Stimulated activated effector memory CD8-positive, alpha-beta T cell treated with anti-CD3 and anti-CD28 coated beads, Interleukin-12 subunit alpha, Interleukin-12 subunit beta, amount 100 ng/mL, for 72 hours (primary cell): Measurements from ENCODE around the gene RNF144B.
"Not testable (repeated sequence)": the region's sequence is repeated elsewhere in the genome, so short reads cannot be mapped to it uniquely, and the experiment has no call there.

Experiments used
- ATAC-seq: fragments of 150-1000 bp; cut with Tn5 transposase; 2 replicates; pipeline ENCODE4 v1.10.0; 2021
- DNase-seq, 2 donors: peaks; one replicate each; pipeline ENCODE4 v3.0.0; 2021 to 2022; ENCODE audit warnings: low spot score in 2 of 2
- H3K27ac Mint-ChIP-seq: one replicate; pipeline ENCODE4 v1.8.0; 2022; ENCODE audit warnings: mild to moderate bottlenecking, mixed read lengths
- H3K36me3 Mint-ChIP-seq: one replicate; pipeline ENCODE4 v1.8.0; 2022; ENCODE audit warnings: mild to moderate bottlenecking, mixed read lengths
- H3K4me1 Mint-ChIP-seq: one replicate; pipeline ENCODE4 v1.8.0; 2022; ENCODE audit warnings: mixed read lengths
- H3K4me3 Mint-ChIP-seq: one replicate; pipeline ENCODE4 v1.8.0; 2022; ENCODE audit warnings: mild to moderate bottlenecking, mixed read lengths
- H3K9me3 Mint-ChIP-seq: one replicate; pipeline ENCODE4 v1.8.0; 2022; ENCODE audit warnings: mixed read lengths

Gene RNF144B

DNA sequence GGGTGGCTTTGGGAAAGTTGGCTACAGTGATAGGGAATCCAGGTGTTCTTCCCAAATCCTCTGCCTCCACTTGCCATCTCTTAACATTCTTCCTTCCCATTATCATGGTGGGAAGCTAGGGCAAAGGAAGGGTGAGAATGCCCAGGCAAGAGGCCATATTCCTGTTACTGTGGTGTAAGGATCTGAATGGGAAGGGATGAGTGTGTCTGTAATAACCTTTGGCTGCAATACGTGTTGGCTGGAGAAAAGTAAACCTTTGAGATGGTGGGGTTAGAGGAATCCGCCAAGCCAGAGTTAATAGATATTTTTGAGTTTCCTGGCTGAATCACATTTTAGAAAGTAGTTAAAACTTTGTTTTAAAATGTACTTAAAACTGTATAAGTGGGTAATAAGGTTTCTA lies 45.9 kb downstream of the RNF144B start:
- Mint-ChIP-seq H3K36me3 (no peaks in the 10 kb centered on the region), H3K4me1 (no peaks in the 10 kb centered on the region), H3K4me3 (no peak overlapping the region), H3K27ac (no peak overlapping the region), H3K9me3 (no peaks in the 10 kb centered on the region)
- ATAC-seq, result no peak
- no peak for DNase-seq

DNA sequence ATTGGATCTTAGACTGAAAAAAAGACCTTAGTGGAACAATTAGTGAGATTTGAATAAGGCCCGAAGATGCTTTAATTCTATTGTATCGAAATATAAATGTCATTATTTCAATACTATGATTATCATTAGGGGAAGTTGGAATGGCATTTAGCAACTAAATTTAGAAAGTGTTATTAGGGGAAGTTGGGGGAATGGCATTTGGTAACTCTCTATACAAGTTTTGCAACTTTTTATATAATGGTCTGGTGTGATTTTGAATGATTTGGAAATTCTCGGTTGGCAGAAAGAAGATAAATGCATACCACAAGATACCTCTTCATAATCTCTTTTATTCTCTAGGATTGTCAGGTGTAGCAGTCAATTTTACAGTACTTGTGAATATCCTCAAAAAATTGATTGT lies 49.2 kb downstream of the RNF144B start:
- Mint-ChIP-seq H3K4me1 (no peaks in the 10 kb centered on the region), H3K36me3 (no peaks in the 10 kb centered on the region), H3K27ac (no peak overlapping the region)

DNA sequence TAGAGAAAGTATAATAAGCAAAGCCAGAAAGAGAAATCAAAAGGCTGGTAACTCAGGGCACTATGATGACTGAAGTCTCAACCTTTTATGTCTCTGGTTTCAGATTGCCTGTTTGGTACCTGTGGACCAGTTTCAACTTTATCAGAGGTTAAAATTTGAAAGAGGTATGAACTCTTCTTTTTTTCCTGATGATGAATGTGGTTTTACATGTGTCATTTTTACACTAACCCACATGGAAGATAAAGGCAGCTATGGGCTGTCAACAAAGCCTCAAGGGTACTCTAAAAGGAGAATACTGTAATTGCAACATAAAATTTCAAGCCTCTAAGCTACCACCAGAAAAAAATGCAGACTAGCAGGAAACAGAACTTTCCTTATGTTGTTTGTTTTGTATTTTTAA lies 52.4 kb downstream of the RNF144B start:
- H3K9me3 Mint-ChIP-seq, result no peaks in the 10 kb centered on the region
- no peaks in the 10 kb centered on the region for H3K36me3 Mint-ChIP-seq
- ATAC-seq (peak; percentile 43), DNase-seq (no peak)
- no peak overlapping the region for H3K27ac Mint-ChIP-seq
- no peak overlapping the region for H3K4me3 Mint-ChIP-seq
- H3K4me1 Mint-ChIP-seq, result no peaks in the 10 kb centered on the region

More for the DNA sequence above, 49.2 kb downstream of the RNF144B start:
- Mint-ChIP-seq H3K9me3 (no peaks in the 10 kb centered on the region), H3K4me3 (no peak overlapping the region)
- ATAC-seq (no peak), DNase-seq (no peak)

DNA sequence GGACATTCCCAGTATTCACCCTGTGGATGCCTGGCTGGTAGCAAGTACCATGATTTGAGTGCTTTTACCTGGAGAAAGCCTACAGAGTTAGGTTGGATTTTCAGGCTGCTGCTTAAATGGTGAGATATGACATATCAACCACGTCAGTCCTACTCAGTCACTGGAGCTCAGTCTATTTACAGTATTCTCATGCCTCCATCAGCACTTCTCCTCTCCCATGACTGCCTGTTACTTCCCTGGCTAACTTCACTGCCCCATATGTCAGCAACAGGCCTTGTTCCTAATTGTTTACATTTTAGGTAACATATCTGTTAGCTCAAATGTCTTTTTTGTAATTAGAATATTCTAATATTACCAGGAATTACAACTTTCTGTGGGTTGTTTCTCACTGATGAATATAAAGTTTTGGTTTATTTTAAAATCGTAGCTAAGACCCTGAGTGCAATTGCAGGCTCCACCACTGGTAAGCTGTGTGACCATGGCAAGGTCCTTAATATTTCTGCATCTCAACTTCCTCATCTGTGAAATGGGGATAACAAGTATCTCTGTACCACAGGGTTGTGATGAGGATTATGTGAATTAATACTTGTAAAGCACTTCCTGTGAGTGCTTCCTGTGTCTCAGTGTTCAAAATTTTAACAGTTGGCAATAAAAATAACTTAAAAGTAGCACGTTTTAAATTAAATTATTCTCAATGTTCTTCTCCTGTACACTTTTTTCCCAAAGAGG lies 54.3 kb downstream of the RNF144B start:
- ATAC-seq (no peak), DNase-seq (no peak)
- Mint-ChIP-seq H3K9me3 (no peaks in the 10 kb centered on the region), H3K4me3 (no peak overlapping the region), H3K4me1 (no peaks in the 10 kb centered on the region), H3K27ac (no peak overlapping the region), H3K36me3 (no peaks in the 10 kb centered on the region)

DNA sequence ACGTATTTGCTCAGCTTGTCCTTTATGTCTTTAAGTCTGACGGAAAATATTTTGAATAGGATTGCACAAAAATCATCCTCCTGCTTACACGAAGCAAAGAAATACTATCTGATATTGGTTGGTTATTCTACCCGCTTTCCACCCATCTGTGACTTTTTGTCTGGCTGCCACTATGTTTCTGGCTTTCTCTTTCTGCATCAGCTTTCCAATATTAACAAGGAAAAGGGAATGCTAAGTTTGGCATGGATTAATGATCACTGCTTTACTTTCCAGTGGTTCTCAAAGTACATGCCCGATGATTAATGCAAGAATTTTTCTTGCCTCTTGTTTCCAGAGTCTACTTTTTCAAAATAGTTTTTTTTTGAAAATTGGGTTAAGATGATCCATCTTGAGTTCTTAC lies 57.0 kb downstream of the RNF144B start:
- Mint-ChIP-seq H3K4me3 (no peak overlapping the region), H3K36me3 (no peaks in the 10 kb centered on the region), H3K27ac (no peak overlapping the region), H3K4me1 (no peaks in the 10 kb centered on the region), H3K9me3 (no peaks in the 10 kb centered on the region)
- ATAC-seq (no peak), DNase-seq (no peak)

DNA sequence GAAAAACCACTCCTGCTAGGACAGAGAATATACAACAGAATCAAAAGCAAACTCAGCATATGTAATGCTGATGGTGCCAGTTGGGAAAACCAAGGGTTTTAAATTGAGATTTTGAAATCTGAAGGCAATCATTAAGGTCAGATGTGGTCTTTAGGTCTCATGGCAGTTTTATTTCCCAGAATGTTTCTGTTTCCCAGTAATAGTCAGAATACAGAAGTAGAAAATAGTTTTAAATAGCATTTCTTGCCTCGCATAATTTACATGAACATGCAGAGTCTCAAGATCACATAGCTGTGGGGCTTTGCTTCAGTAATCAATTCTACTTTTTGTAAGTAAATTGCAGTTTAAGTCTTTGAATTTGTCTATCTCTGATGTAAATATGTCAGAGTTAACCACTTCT lies 58.1 kb downstream of the RNF144B start:
- no peak overlapping the region for H3K4me3 Mint-ChIP-seq
- H3K9me3 Mint-ChIP-seq, result no peaks in the 10 kb centered on the region
- ATAC-seq (no peak), DNase-seq (no peak)
- no peaks in the 10 kb centered on the region for H3K4me1 Mint-ChIP-seq
- no peak overlapping the region for H3K27ac Mint-ChIP-seq
- no peaks in the 10 kb centered on the region for H3K36me3 Mint-ChIP-seq

DNA sequence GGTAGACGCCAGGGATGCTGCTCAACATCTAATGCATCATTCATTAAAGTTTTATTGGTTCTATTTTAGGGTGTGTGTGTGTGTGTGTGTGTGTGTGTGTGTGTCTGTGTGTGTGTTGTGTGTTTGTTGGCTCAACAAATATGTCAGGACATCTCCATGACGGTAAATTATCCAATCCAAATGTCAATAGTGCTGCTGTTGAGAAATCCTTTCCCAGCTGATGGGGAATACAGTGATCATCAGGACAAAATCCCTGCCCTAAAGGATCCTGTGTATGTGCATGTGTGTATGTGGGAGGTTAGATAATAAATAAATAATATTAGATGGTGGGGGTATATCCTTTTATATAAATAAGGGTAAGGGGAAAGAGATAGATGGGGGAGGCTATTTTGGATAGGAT lies 59.6 kb downstream of the RNF144B start:
- Mint-ChIP-seq H3K4me3 (no peak overlapping the region), H3K4me1 (no peaks in the 10 kb centered on the region), H3K27ac (no peak overlapping the region), H3K36me3 (no peaks in the 10 kb centered on the region), H3K9me3 (no peaks in the 10 kb centered on the region)
- ATAC-seq, result no peak
- no peak for DNase-seq

DNA sequence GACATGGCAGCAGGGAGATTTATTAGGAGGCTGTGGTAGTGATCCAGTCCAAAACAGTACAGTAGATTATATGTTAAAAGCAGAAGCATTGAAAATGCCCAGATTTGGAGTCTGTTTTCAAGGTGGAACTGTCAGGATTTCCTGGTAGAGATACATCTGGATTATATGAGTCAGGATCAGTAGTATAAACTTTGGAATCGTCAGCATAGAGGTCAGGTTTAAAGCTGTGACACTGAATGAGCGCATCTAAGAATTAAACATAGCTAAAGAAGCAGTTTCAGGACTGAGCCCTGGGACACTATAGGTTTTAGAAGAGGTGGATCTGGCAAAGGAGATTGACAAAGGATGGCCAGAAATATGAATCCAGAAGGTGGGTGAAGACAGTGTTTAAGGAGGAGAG lies 60.4 kb downstream of the RNF144B start:
- Mint-ChIP-seq H3K4me1 (no peaks in the 10 kb centered on the region), H3K9me3 (no peaks in the 10 kb centered on the region), H3K27ac (no peak overlapping the region), H3K36me3 (no peaks in the 10 kb centered on the region), H3K4me3 (no peak overlapping the region)
- DNase-seq, result no peak
- ATAC-seq, result no peak

DNA sequence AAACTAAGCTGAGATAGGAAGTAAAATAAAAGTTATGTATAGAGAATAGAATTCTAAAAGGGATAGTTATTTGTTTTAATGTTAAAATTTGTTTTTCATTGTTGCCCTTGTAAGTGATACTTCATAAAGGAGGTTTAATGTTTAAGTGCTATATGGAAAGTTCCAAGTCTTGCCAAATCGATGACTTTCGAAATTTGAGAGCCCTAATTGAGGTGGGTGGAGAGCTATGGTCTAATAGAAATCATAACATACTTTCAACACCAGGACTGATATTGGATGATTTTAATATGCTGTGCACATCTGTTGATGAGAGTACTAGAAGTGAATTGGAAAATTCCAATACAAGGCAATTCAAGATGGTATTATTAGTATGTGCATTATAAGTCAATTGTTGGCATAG lies 64.6 kb downstream of the RNF144B start:
- Mint-ChIP-seq H3K4me1 (no peaks in the 10 kb centered on the region), H3K27ac (no peak overlapping the region), H3K36me3 (no peaks in the 10 kb centered on the region), H3K9me3 (no peaks in the 10 kb centered on the region), H3K4me3 (no peak overlapping the region)
- no peak for ATAC-seq
- DNase-seq, result no peak

DNA sequence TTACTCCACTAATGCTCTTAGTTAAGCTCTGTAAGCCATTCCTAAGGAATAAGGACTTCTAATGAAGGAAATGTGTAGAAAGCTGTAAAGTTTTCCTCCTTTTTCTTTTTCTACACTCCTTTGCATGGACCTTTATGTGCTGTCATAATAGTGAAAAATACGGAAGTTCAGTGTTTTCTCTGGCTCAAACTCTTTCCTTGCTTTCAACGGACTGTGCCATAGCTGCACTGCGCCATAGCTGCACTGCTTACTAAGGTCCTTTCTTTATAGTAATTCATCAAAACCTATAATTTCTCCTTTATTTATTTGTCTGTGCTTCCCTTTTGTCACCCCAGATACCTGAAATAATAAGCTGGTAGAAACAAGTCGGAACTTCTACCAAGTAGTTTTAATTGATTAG lies 67.3 kb downstream of the RNF144B start:
- Mint-ChIP-seq H3K4me1 (no peaks in the 10 kb centered on the region), H3K9me3 (no peaks in the 10 kb centered on the region), H3K36me3 (no peaks in the 10 kb centered on the region), H3K4me3 (no peak overlapping the region), H3K27ac (no peak overlapping the region)
- DNase-seq (no peak), ATAC-seq (no peak)

DNA sequence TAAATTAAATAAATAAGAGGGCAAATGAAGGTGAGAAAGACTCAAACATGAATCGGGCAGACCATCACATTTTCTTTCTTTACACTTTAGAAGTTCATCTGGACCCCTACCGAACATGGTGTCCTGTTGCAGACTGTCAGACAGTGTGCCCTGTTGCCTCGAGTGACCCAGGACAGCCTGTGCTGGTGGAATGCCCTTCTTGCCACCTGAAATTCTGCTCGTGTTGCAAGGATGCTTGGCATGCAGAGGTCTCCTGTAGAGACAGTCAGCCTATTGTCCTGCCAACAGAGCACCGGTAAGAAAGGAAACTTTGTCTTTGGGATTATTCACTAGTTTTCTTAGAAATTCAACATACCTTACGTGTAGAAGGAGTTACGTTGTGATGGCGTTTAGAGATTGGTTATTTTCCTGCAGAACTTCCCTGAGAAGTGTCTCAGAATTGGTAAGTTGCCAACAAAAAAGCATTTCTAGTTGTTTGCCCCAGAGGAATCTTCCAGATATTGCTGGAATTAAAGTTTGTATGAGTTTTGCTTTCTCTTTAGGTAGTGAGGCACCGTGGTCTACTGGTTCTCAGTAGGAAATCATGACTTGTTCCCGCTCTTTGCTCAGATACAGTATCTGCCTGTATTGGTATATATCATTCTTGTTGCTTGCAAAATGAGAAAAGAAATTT lies 70.1 kb downstream of the RNF144B start:
- H3K27ac Mint-ChIP-seq, result no peak overlapping the region
- ATAC-seq (no peak), DNase-seq (no peak)
- no peaks in the 10 kb centered on the region for H3K9me3 Mint-ChIP-seq
- no peak overlapping the region for H3K4me3 Mint-ChIP-seq
- H3K4me1 Mint-ChIP-seq, result no peaks in the 10 kb centered on the region
- H3K36me3 Mint-ChIP-seq, result peaks cover 4% of the 10 kb centered on the region

DNA sequence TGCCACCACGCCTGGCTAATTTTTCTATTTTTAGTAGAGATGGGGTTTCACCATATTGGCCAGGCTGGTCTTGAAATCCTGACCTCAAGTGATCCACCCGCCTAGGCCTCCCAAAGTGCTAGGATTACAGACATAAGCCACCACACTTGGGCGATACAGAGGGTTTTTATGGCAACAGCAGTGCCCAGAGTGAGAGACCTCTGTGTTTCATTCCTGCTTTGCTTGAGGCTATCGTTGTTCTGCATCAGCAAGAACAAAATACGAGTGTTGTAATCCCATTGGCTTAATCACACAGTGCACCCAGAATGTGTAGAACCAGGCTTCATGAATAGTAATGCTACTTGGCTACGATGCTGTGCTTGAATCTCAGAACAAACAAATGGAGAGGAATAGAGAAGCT lies 70.9 kb downstream of the RNF144B start:
- H3K9me3 Mint-ChIP-seq, H3K36me3 Mint-ChIP-seq, ATAC-seq, H3K4me3 Mint-ChIP-seq, H3K27ac Mint-ChIP-seq, H3K4me1 Mint-ChIP-seq, DNase-seq: not testable (repeated sequence)

DNA sequence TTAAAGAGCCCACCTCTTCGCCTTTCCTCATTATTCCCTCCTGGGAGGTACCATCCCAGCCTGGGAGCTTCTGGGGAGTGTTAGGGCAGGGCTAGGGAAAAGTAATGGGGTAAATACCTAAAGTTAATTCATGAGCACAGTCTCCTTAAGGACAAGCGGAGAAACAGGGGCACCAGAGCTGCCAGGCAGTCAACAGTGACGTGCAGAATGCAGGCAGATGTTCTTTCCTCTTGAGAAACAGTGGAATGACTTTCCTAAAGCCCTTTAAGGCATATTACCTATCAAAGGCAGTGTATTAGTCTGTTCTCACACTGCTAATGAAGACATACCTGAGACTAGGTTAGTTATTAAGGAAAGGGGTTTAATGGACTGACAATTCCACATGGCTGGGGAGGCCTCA lies 76.3 kb downstream of the RNF144B start:
- no peak for ATAC-seq

DNA sequence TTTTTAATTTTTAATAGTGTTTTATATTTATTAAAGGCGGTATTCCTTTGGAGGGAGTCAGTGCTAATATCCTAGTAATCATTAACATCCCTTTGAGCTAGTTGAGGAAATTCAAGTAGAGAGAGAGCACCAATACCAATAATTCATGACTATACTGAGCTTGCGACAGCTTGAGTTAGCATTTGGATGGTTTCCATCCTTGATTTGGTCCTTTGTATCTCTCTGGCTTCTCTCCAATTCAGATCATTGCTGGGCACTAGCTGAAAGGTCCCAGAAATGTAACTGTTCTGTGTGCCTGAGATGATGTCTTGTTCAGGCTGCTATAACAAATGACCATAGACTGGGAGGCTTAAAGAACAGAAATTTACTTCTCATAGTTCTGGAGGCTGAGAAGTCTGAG lies 77.0 kb downstream of the RNF144B start:
- Mint-ChIP-seq H3K4me1 (no peaks in the 10 kb centered on the region), H3K27ac (no peak overlapping the region), H3K9me3 (no peaks in the 10 kb centered on the region), H3K4me3 (no peak overlapping the region), H3K36me3 (peaks cover 4% of the 10 kb centered on the region)
- ATAC-seq (no peak), DNase-seq (no peak)

More for the DNA sequence above, 76.3 kb downstream of the RNF144B start:
- no peaks in the 10 kb centered on the region for H3K9me3 Mint-ChIP-seq
- no peaks in the 10 kb centered on the region for H3K4me1 Mint-ChIP-seq
- H3K4me3 Mint-ChIP-seq, result no peak overlapping the region
- no peak overlapping the region for H3K27ac Mint-ChIP-seq
- no peak for DNase-seq
- peaks cover 4% of the 10 kb centered on the region for H3K36me3 Mint-ChIP-seq

DNA sequence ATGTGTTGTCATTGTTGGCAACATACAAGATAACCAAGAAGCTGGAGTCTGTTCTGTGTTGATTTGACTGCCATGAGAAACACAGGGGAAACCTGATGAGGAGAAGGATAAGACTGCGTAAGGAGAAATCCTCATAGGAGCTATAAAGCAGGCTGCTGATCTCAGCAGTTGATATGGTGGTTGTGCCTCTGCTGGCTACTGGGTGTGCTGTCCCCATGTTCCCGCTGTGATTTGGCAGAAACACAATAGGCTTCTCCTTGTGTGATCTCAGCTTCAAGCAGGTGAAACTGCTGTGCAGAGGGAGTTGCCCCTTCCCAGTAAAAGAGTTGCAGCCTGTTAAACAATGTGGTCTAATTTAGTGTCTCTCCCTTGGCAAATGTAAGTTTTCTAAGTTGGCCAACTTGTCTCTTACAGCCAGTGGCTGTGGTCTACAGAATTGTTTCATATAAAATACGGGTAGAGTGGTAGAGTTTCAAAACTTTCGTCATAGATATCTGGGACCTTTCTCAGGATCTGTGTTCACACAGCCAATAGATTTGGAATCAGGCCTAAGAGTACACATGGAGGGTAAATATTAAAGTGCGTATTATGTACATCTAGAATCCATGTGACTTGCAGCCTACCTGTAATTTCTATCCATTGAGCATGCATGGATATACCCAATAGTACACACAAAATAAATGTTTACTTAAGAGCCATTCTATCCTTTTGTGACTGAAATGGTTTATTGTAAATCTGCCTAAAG lies 78.4 kb downstream of the RNF144B start:
- Mint-ChIP-seq H3K27ac (no peak overlapping the region), H3K4me1 (no peaks in the 10 kb centered on the region), H3K36me3 (no peaks in the 10 kb centered on the region), H3K9me3 (no peaks in the 10 kb centered on the region), H3K4me3 (no peak overlapping the region)
- ATAC-seq (no peak), DNase-seq (no peak)
